A549 (cell line): ENCODE measurements around the gene PELI2. TPM values are rescaled to one million over a fixed set of nuclear protein-coding genes. Genes with fewer than 3 reads are reported as not detected.

Source experiments
- ATAC-seq, 2 experiments: fragments of 200-7000 bp in 1 of 2; fragments of >200 bp in 1 of 2; cut with Nextera tagmentation in 1 of 2; cut with Tn5 transposase in 1 of 2; 3 replicates each; pipeline versions ENCODE4 v1.8.0 to v1.9.1; 2018 to 2020; ENCODE audit warnings: mild to moderate bottlenecking in 1 of 2, moderate library complexity in 1 of 2
- CTCF ChIA-PET: fragments of 300-600 bp; sonication (Branson Sonifier 250); formaldehyde crosslinking; extraction: SDS; loops from one replicate; lab custom pipeline; 2021; ENCODE audit warnings: antibody characterized with exemption, inconsistent platforms; lab: Yijun Ruan, JAX
- POLR2A ChIA-PET: fragments of 350-600 bp; formaldehyde crosslinking; extraction: SDS; loops from one replicate; lab custom pipeline; 2021; ENCODE audit warnings: antibody characterized with exemption, inconsistent platforms; lab: Yijun Ruan, JAX
- DNase-seq, 2 experiments: peaks; one replicate each; pipeline versions ENCODE4 v3.0.0 to v3.0.0-alpha.2; 2011 to 2016; ENCODE audit warnings: low read depth in 1 of 2, low spot score in 1 of 2
- FAIRE-seq: peaks from 2 replicates; lab custom pipeline; 2011; peaks lifted over from hg19 to GRCh38; lab: Jason Lieb, UNC
- H3K27ac ChIP-seq, 2 experiments: fragments of >200 bp; sonication (Bioruptor Twin); formaldehyde crosslinking; 3 replicates each; pipeline ENCODE4 v1.5.1; 2016 to 2017
- H3K4me1 ChIP-seq: fragments of >200 bp; sonication (Bioruptor Twin); formaldehyde crosslinking; 3 replicates; pipeline ENCODE4 v1.6.1; 2016
- H3K4me2 ChIP-seq: fragments of >200 bp; sonication (Bioruptor Twin); formaldehyde crosslinking; 3 replicates; pipeline ENCODE4 v1.6.1; 2016
- H3K4me3 ChIP-seq: fragments of >200 bp; sonication (Bioruptor Twin); formaldehyde crosslinking; 3 replicates; pipeline ENCODE4 v1.5.1; 2016
- H3K9me3 ChIP-seq: fragments of >200 bp; sonication (Bioruptor Twin); formaldehyde crosslinking; 3 replicates; pipeline ENCODE4 v1.6.1; 2016
- CHD4 ChIP-seq: fragments of 200-600 bp; sonication (generic); IDR thresholded peaks from 2 replicates; pipeline ENCODE4 v1.6.1; 2016; ENCODE audit warnings: antibody characterized with exemption, mild to moderate bottlenecking, borderline replicate concordance
- EHMT2 ChIP-seq: fragments of 200-600 bp; sonication (generic); IDR thresholded peaks from 2 replicates; pipeline ENCODE4 v1.6.1; 2016; ENCODE audit warnings: antibody characterized with exemption, low read depth, mild to moderate bottlenecking, moderate library complexity
- FOSB ChIP-seq: fragments of 250-450 bp; sonication (Bioruptor Pico); IDR thresholded peaks from 2 replicates; pipeline ENCODE4 v1.5.0; 2020; ENCODE audit warnings: mild to moderate bottlenecking, moderate library complexity
- GATA3 ChIP-seq: IDR thresholded peaks from 2 replicates; pipeline ENCODE4 v1.6.1; 2012; ENCODE audit warnings: borderline replicate concordance
- HES2 ChIP-seq: fragments of >200 bp; sonication (Bioruptor Twin); formaldehyde crosslinking; IDR thresholded peaks from 2 replicates; pipeline ENCODE4 v1.6.1; 2016
- HOXB13 ChIP-seq: fragments of 250-450 bp; sonication (Bioruptor Pico); IDR thresholded peaks from 2 replicates; pipeline ENCODE4 v1.5.0; 2020; ENCODE audit warnings: low read depth, mild to moderate bottlenecking, moderate library complexity
- HOXB5 ChIP-seq: fragments of 250-450 bp; sonication (Bioruptor Pico); IDR thresholded peaks from 2 replicates; pipeline ENCODE4 v1.5.0; 2020; ENCODE audit warnings: mild to moderate bottlenecking, moderate library complexity
- KDM5A ChIP-seq: fragments of 200-600 bp; sonication (generic); IDR thresholded peaks from 2 replicates; pipeline ENCODE4 v1.6.1; 2016; ENCODE audit warnings: antibody characterized with exemption, mild to moderate bottlenecking
- NPAS2 ChIP-seq: fragments of 250-450 bp; sonication (Bioruptor Pico); IDR thresholded peaks from 2 replicates; pipeline ENCODE4 v1.8.0; 2022; ENCODE audit warnings: mild to moderate bottlenecking, moderate library complexity, borderline replicate concordance
- PHF8 ChIP-seq: fragments of 200-600 bp; sonication (generic); IDR thresholded peaks from 2 replicates; pipeline ENCODE4 v1.6.1; 2016; ENCODE audit warnings: low read depth, mild to moderate bottlenecking, antibody characterized with exemption, moderate library complexity, borderline replicate concordance
- POLR2A ChIP-seq: IDR thresholded peaks from 2 replicates; pipeline ENCODE4 v1.6.1; 2012; ENCODE audit warnings: mild to moderate bottlenecking, low read length
- POLR2AphosphoS2 ChIP-seq: conservative IDR thresholded peaks from 2 replicates; pipeline ENCODE4 v1.6.1; 2012; ENCODE audit warnings: low read length, improper control_type of control experiment, inconsistent platforms
- RAD21 ChIP-seq, 2 experiments: fragments of >200 bp in 1 of 2; sonication (Bioruptor Twin) in 1 of 2; formaldehyde crosslinking in 1 of 2; IDR thresholded peaks in 1 of 2; conservative IDR thresholded peaks in 1 of 2; 2 replicates in 1 of 2; 3 replicates in 1 of 2; pipeline ENCODE4 v1.6.1; 2012 to 2018; ENCODE audit warnings: inconsistent platforms in 1 of 2
- RARB ChIP-seq: fragments of 250-450 bp; sonication (Bioruptor Pico); IDR thresholded peaks from 2 replicates; pipeline ENCODE4 v1.8.0; 2021; ENCODE audit warnings: mild to moderate bottlenecking, moderate library complexity
- RCOR1 ChIP-seq: fragments of 150-350 bp; IDR thresholded peaks from 2 replicates; pipeline ENCODE4 v1.6.1; 2014; ENCODE audit warnings: antibody characterized with exemption, low read length, low read depth
- RFX5 ChIP-seq: fragments of 450-650 bp; IDR thresholded peaks from 2 replicates; pipeline ENCODE4 v1.7.1; 2014; ENCODE audit warnings: antibody characterized with exemption, mild to moderate bottlenecking, moderate library complexity
- RNF2 ChIP-seq: fragments of 200-600 bp; sonication (generic); IDR thresholded peaks from 2 replicates; pipeline ENCODE4 v1.6.1; 2016; ENCODE audit warnings: low read depth, mild to moderate bottlenecking, antibody characterized with exemption, moderate library complexity, borderline replicate concordance
- SREBF2 ChIP-seq: fragments of 450-650 bp; IDR thresholded peaks from 2 replicates; pipeline ENCODE4 v1.6.1; 2014; ENCODE audit warnings: mild to moderate bottlenecking, moderate library complexity
- TP53 ChIP-seq: fragments of 250-450 bp; sonication (Bioruptor Pico); IDR thresholded peaks from 2 replicates; pipeline ENCODE4 v1.5.0; 2021; ENCODE audit warnings: mild to moderate bottlenecking, moderate library complexity
- ZFP36 ChIP-seq: fragments of 450-650 bp; IDR thresholded peaks from 2 replicates; pipeline ENCODE4 v1.6.1; 2014; ENCODE audit warnings: borderline replicate concordance; ENCODE audit not compliant: partially characterized antibody
- WGBS: methylation state at CpG from one replicate; pipeline ENCODE4 v1.1.6; 2017; ENCODE audit errors: missing lambda C conversion rate; 5-methylcytosine and 5-hydroxymethylcytosine counted together
- polyA plus RNA-seq, 4 experiments: library from polyadenylated mRNA; depleted of rRNA in 3 of 4; stranded (reverse); fragments of >200 nt; fragmentation: RNase III in 1 of 4; extraction: RNeasy Plus Mini Kit Qiagen cat#74134 plus additional on column Dnase treatment in 1 of 4; gene quantifications; 2 replicates in 3 of 4; 3 replicates in 1 of 4; pipeline ENCODE4 v1.2.3, GENCODE V29; 2011 to 2017
- TF ChIP-seq, protein P1 (sequence below): fragments of 250-450 bp; sonication (Bioruptor Pico); IDR thresholded peaks from 2 replicates; pipeline ENCODE4 v1.5.0; 2021; ENCODE audit warnings: mild to moderate bottlenecking, moderate library complexity, borderline replicate concordance
- TF ChIP-seq, protein P2 (sequence below): fragments of 150-350 bp; IDR thresholded peaks from 2 replicates; pipeline ENCODE4 v1.6.1; 2014; ENCODE audit warnings: low read depth, mild to moderate bottlenecking, low read length
- TF ChIP-seq, protein P3 (sequence below): fragments of 450-650 bp; IDR thresholded peaks from 2 replicates; pipeline ENCODE4 v1.6.1; 2014; ENCODE audit warnings: antibody characterized with exemption

The PELI2 gene
- polyA plus RNA-seq, 2 of the 4 experiments (the other 2 are of a cell fraction) = 0.93 to 7.2 TPM

- CTCF ChIA-PET = no interaction called here
Measured at GRCh38 chr14:56145965-56146364, 27.8 kb downstream of the PELI2 start.

GRCh38 chr14:56147449-56147848, 29.2 kb downstream of the PELI2 start:
- ATAC-seq = no peak
- WGBS = 91% methylated on average over 1 of the region's 1 CpG
- H3K4me2 ChIP-seq = no peak overlapping the region
- TF ChIP-seq HES2 = no peak
- no peak for TF ChIP-seq TP53 (CRISPR knock-in tag)
- TF ChIP-seq KDM5A = no peak
- TF ChIP-seq NPAS2 (CRISPR knock-in tag) = no peak
- TF ChIP-seq, protein P1, sequence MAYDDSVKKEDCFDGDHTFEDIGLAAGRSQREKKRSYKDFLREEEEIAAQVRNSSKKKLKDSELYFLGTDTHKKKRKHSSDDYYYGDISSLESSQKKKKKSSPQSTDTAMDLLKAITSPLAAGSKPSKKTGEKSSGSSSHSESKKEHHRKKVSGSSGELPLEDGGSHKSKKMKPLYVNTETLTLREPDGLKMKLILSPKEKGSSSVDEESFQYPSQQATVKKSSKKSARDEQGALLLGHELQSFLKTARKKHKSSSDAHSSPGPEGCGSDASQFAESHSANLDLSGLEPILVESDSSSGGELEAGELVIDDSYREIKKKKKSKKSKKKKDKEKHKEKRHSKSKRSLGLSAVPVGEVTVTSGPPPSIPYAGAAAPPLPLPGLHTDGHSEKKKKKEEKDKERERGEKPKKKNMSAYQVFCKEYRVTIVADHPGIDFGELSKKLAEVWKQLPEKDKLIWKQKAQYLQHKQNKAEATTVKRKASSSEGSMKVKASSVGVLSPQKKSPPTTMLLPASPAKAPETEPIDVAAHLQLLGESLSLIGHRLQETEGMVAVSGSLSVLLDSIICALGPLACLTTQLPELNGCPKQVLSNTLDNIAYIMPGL = no peak
- TF ChIP-seq FOSB (CRISPR knock-in tag) = no peak
- no peak for TF ChIP-seq RNF2
- TF ChIP-seq, protein P2, sequence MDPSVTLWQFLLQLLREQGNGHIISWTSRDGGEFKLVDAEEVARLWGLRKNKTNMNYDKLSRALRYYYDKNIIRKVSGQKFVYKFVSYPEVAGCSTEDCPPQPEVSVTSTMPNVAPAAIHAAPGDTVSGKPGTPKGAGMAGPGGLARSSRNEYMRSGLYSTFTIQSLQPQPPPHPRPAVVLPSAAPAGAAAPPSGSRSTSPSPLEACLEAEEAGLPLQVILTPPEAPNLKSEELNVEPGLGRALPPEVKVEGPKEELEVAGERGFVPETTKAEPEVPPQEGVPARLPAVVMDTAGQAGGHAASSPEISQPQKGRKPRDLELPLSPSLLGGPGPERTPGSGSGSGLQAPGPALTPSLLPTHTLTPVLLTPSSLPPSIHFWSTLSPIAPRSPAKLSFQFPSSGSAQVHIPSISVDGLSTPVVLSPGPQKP = no peak
- no peak for TF ChIP-seq CHD4
- TF ChIP-seq POLR2A = no peak
- no peak overlapping the region for H3K4me3 ChIP-seq
- no peaks in the 10 kb centered on the region; the same call in 2 of the 3 replicates for H3K4me1 ChIP-seq
- ChIA-PET POLR2A (no interaction called here), CTCF (no interaction called here)
- H3K27ac ChIP-seq = no peak overlapping the region
- no peaks in the 10 kb centered on the region for H3K9me3 ChIP-seq
- no peak for FAIRE-seq
- no peak for DNase-seq

More at GRCh38 chr14:56145965-56146364, 27.8 kb downstream of the PELI2 start:
- 0 out of 3 replicates have a peak overlapping the region, but pooled peaks have one; percentile 3 for H3K4me2 ChIP-seq
- TF ChIP-seq ZFP36 (no peak), EHMT2 (no peak), RARB (CRISPR knock-in tag) (no peak), RCOR1 (no peak), RAD21 (conservative IDR thresholded peaks at IDR 0.05 in 1 of 2, IDR thresholded peaks at IDR 0.05 in 1 of 2) (no peak), KDM5A (no peak), GATA3 (no peak), RFX5 (no peak), HES2 (no peak), PHF8 (no peak), POLR2AphosphoS2 (no peak), SREBF2 (no peak), HOXB5 (no peak), HOXB13 (CRISPR knock-in tag) (no peak)
- TF ChIP-seq, protein P3, sequence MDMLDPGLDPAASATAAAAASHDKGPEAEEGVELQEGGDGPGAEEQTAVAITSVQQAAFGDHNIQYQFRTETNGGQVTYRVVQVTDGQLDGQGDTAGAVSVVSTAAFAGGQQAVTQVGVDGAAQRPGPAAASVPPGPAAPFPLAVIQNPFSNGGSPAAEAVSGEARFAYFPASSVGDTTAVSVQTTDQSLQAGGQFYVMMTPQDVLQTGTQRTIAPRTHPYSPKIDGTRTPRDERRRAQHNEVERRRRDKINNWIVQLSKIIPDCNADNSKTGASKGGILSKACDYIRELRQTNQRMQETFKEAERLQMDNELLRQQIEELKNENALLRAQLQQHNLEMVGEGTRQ = no peak
- ATAC-seq = 0 out of 6 replicates have a peak, but pooled peaks of 1 of the 2 experiments have one; percentile 22
- H3K27ac ChIP-seq = no peak overlapping the region
- POLR2A ChIA-PET = no interaction called here
- no peaks in the 10 kb centered on the region for H3K9me3 ChIP-seq
- WGBS = 21% methylated on average over 3 of the region's 3 CpGs
- FAIRE-seq = no peak
- H3K4me3 ChIP-seq = no peak overlapping the region
- DNase-seq = peak in 1 of 2 experiments; percentile 14
- no peaks in the 10 kb centered on the region; the same call in 2 of the 3 replicates for H3K4me1 ChIP-seq
